CMK (cell line): ENCODE results near the gene TSHZ3.

Source experiments
- DNase-seq: peaks from one replicate; pipeline ENCODE4 v3.0.0-alpha.2; 2010; ENCODE audit warnings: low read depth

The TSHZ3 gene

GRCh38 chr19:31313291-31314030 is 35.8 kb downstream of the TSHZ3 start:
- DNase-seq, result no peak

DNA sequence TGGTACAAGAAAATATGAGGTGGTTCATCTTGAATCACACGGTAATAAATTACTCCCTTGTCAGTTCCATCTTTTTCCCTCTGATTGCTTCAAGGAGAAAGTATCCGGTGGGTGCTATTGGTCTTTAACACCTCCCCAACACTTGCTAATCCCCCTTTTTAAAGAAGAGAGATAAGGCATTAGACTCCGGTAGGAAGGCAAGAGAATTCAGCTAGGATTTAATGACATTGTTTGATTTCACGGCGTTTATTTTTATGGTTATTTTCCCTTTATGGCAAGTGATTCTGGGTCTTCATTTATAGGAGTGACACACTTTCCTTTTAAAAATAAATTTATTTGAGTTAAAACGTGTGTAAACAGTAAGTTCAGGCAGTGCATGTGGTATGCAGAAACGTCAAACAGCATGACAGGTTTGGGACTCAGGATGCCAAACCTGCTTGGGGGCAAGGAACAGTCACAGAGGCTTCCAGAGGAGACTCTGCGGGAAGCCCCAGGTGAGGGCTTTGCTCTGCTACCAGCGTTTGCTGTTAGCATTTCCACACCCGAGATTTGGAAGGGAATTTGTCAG is 36.5 kb downstream of the TSHZ3 start:
- no peak for DNase-seq

DNA sequence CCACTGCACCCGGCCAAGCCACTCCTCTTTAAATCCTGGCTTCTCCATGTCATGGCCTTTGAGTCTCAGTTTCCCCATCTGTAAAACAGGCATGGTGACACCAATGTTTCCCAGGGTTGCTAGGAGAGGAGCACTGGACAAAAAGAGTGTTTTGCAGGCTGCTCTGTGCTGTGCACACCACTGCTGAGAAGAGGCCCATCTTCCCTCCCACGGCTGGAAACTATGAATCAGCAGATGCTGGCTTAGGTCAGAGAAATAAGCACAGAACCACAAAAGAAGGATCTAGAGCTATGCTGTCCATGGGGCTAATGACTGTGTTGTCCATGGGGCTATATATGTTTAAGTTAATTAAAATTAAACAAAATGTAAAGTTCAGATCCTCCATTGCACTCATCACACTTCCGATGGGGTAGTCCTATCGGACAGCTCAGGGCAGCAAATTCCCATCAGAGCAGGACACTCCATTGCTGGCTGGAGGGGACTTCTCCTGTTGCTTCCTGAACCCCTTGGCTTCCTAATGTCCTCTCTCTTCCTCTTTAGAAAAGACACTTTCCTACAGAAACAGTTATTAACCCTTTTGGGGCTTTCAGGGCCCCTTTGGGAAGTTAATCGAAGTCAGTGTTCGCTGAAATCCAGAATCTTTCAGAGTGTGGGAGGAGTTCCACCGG is 37.1 kb downstream of the TSHZ3 start:
- no peak for DNase-seq

DNA sequence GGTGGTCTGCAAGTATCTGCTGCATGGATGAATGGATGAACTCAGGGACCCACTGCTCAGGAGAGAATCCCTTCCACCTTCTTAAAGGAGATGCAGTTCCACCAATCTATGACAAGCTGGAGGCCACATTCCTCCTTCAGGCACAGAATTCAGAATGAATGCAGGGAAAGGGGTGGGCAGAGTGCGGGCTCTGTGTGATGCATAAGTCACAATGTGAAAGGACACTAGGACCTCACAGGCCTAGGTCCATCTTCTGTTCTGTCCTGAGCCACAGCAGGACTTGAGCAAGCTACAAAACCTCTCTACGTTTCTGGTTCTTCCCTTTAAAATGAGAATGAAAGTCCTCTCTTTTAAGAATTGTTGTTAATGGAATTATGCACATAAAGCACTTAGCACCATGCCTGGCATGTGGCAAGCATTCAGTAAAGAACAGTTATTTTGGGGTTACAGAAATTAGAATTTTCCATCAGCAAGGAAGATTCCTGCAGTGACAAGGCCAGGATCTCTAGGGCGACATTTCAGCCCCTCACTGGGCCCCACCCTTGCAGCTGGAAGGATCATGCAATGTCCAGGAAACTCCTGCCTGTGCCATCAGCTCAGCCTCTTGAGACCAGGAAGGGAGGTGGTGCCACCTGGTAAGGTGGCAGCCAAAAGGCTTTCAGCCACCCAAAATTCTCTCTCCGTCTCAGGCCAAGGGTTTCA is 38.7 kb downstream of the TSHZ3 start:
- no peak for DNase-seq

DNA sequence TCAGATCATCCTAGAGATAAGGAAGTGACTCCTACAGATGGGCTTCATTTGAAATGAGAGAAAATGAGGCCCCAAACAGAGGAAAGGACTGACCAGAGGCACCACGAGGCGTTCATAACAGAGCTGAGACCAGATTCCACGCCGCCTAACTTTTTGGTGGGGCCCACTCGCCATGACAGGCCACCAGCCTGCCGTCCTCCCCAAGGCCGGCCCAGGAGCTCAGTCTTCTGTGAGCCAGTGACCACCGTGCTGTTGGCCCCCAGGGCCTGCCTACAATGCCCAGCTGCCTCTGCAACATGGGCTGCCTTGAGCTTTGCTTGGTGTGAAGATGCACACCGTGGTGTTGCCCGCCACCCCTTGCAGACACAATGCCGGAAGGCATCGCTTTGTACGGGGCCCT is 40.5 kb downstream of the TSHZ3 start:
- DNase-seq, result no peak

DNA sequence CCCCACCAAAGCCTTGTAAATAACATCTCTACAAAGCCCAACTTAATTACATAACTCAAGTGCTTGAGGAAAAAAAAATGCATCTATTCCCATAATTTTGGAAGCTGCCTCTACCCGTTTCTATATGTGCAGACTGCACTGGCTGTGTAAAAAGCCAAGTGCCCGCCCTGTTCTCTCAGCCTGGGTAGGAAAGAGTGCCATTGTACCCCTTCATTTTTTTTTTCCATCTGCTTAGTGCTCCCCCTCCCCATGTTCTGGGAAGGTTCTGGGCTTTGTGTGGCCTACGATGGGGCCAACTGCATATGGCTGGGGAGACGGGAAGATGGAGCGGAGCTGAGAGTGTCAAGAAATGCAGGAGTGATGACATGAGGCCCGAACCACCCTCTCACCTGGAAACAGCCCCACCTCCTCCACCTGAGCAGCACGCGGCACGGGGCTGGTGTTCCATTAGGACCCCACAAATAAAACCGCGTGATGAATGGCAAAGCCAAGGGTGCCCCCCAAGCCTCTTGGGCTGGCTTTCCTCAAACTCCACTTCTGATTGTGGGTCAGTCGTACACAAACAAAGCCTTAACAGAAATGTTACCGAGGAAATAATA is 42.1 kb downstream of the TSHZ3 start:
- no peak for DNase-seq

- DNase-seq, result no peak
Measured at GRCh38 chr19:31306006-31306753, 43.1 kb downstream of the TSHZ3 start.

DNA sequence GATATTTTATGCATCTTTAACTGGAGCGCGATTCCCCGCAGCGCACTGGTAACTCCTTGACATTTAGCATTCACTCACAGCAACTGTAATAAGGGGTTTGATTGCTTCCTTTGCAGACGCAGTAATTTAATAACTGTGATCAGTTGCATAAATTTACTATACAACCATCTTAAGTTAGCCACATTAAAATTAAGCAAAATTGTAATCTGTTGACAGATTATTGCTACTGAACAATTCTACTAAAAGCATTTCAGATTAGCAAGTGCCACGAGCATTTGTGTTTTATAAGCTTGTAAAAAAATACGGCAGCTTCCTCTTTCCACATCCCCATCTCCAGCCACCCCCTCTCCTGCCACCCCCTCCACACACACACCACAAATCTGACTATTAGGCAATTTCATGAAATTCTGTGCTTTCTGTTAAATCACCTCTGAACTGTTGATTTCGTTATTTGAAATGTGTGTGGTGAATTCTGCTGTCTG is 44.4 kb downstream of the TSHZ3 start:
- DNase-seq, result no peak

DNA sequence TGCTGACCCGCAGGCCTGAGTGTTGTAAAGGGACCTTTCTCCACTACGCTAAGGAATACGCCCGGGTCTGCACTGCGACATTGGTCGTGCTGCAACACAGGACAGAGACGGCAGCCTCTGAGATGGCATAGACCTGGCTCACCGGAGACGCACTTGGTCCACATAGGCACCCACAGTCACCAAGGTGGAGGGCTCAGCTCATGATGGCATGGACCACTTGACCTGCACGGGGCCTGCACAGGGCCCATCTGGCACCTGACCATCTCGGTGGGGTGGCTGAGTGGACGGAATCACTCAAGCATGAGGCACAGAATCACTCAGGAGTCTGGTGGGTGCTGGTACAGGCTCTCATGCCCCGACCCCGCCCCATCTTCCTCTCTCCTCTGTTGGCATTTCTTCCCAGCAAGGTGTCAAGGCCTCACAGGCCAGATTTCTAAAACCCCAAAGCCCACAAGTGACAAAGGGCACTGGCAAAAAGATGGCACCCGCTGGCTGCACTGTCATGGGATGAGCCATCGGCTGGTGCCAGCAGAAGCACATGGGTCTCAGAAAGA is 45.9 kb downstream of the TSHZ3 start:
- DNase-seq, result no peak

DNA sequence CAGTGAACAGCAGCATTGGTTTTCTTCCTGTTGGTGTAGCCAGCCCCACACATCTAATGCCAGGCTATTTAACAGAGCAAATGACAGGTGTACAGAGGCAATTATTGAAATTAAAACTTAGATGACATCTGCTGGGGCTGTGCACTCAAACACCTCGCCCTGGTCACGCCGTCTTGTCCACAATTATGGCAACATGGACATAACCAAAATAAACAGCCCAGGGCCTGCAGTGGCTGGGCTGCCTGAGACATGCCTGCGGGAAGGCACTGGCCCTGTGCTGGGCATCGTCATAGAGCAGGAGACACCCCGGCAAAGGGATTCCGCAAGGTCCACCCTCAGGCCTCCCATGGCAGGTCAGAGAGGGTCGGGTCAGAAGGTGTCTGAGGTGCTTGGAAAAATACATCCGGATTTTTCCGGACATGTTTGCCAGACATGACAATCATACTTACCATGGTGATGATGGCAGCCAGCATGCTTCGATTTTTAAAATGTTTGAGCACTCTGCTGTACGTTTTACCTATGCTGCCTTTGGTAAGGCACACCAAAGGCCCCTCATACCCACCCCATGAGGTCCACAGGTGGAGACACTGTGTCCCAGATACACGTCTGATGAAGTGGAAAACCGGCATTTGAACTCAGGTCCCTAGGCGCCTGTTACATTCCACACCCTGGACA is 47.8 kb downstream of the TSHZ3 start:
- DNase-seq, result no peak

- DNase-seq, result no peak
Measured at GRCh38 chr19:31300422-31300821, 48.8 kb downstream of the TSHZ3 start.

DNA sequence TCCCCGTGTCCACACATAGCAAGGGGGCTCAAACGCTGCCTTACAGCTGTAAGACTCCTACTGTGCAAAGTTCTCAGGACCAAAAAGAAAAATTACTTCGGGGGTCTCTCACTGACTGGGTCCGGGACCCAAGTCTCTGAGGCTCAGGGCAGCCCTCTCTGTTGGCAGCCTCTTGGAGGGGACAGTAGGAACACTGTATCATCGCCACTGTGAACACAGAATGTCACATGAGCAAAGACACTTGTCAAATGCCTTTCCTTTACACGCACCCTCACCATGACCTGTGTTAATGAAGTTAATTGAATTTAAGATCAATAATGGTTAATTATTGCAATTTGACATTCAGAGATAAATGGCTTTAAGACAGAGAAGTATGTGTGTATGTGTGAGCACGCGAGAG is 49.6 kb downstream of the TSHZ3 start:
- DNase-seq, result no peak

DNA sequence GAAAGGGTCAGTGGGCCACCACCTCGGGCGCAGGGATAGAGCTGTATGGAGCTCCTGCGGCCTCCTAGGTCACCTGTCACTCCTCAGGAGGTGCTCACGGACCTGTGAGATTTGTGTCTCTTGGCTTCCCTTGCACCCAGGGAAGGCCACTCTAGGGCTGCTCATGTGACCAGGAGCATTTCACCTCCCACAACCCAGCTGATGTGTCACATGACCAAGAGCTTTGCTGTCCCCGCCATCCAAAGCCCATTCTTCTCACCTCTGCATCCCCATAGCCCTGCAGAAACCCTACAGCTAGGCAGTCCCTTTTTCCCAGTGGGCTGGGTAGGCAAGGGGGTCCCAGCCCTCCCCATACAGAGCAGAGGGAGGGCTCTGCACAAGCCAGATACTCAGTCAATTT is 51.2 kb downstream of the TSHZ3 start:
- DNase-seq, result no peak

- no peak for DNase-seq
Measured at GRCh38 chr19:31296741-31297390, 52.4 kb downstream of the TSHZ3 start.

DNA sequence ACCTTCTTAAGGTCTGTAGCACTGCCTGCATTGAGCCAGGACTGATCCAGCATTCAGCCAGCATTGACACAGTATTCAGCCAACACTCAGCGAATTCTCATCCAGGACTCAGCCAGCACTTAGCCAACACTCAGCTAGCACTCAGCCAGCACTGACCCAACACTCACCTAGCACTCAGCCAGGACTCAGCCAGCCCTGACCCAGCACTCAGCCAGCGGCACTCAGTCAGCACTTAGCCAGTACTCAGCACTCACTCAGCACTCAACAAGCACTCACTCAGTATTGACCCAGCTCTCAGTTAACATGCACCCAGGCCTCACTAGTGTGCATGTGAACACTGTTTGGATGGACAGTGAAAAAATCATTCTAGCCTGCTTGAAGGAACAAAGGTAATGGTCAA is 55.0 kb downstream of the TSHZ3 start:
- no peak for DNase-seq

DNA sequence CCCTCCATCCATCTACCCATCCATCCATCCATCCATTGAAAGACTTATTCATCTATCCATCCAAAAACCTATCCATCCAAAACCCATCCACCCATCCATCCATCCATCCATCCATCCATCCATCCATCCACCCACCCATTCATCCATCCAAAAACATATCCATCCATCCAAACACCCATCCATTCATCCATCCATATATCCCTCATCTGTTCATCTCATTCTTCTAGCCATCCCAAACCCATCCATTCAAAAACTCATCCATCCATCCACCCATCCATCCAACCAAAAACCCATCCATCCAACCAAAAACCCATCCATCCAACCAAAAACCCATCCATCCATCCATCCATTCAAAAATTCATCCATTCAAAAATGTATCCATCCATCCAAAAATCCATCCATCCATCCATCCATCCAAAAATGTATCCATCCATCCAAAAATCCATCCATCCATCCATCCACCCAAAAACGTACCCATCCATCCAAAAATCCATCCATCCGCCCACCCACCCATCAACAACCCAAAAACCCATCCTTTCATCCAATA is 56.5 kb downstream of the TSHZ3 start:
- DNase-seq, result no peak

DNA sequence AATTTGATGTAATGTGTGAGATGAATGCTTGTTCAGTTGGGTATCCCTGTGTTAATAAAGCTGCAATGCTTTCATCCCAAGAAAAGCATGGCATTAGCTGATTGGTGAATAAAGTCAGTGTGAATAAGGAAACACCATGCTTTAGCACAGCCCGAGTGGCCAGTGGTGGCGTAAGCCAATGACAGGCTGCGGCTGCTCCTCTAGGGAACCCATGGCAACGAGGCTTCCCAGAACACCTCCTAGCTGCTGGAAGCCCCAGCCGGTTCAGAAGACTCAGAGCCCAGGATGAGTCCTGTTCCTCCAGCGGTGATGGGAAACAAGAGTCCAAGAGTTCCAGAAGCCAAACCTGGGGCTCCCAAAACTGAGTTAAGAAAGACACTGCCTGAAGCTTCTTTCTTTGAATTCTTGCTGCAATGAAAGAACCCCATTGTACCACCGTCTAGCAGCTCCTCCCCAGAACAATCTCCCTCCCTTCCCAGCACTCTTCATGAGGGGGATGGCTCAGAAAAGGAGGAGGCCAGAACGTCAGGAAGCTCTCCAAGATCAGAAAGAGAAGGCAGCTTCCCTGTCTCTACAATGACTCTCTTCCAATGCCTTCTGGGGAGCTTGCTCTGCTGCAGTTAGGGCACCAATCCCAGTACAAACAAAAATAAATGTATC is 58.2 kb downstream of the TSHZ3 start:
- DNase-seq, result no peak

DNA sequence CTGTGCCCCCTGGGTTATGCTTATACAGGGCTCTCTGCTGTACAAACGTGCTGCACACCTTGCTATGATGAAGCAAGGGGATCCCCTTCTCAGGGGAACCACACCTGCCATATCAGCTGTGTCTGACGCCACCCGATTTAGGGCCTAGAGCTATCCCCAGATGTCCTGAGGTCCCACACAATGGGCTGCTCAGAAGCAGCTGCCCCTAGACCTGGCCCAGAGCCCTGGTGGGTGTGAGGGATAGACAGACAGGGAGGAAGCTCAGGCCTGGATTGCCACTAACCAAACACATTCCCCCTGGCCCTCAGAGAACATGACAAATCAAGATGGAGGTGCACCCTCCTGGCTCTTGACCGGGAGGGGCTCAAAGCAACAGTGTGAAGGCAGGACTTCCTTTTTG is 59.3 kb downstream of the TSHZ3 start:
- DNase-seq, result no peak

- DNase-seq, result no peak
Measured at GRCh38 chr19:31289381-31289880, 59.8 kb downstream of the TSHZ3 start.
